ENCODE measurements around the gene DOK1. TPM values are rescaled to one million over a fixed set of nuclear protein-coding genes. Genes with fewer than 3 reads are reported as not detected.

Gene DOK1
- total RNA-seq, 4 donors from 2014 or later, result 22.2 to 34.2 (median 24.2) TPM

- no peaks in the 10 kb centered on the region for H3K9me3 ChIP-seq
- no peak for TF ChIP-seq POLR2A (IDR thresholded peaks at IDR 0.05)
- TF ChIP-seq EP300 (IDR thresholded peaks at IDR 0.05), result no peak
- TF ChIP-seq CTCF (IDR thresholded peaks at IDR 0.05), result no peak
- WGBS, 2 donors, result 68 to 88% methylated on average over 1 of the region's 1 CpG
- no peaks in the 10 kb centered on the region for H3K27me3 ChIP-seq
- no peaks in the 10 kb centered on the region for H3K36me3 ChIP-seq
- H3K4me3 ChIP-seq, result no peak overlapping the region
- DNase-seq (ENCODE audit: low spot score in 2 of 2), result no peak
- H3K4me1 ChIP-seq, result peaks cover 0 to 5% (median under 1%) of the 10 kb centered on the region in 4 donors
- no peak overlapping the region for H3K27ac ChIP-seq
Observed at GRCh38 chr2:74571058-74571457, 16.5 kb downstream of the DOK1 start.

- Histone ChIP-seq H3K27ac (no peak overlapping the region), H3K36me3 (no peaks in the 10 kb centered on the region), H3K4me3 (no peak overlapping the region), H3K9me3 (no peaks in the 10 kb centered on the region), H3K27me3 (no peaks in the 10 kb centered on the region), H3K4me1 (peaks cover 0 to 6% (median 2%) of the 10 kb centered on the region in 4 donors)
- WGBS, 2 donors, result 73 to 75% methylated on average over 3 of the region's 3 CpGs
- no peak for DNase-seq (ENCODE audit: low spot score in 2 of 2)
- TF ChIP-seq EP300 (IDR thresholded peaks at IDR 0.05) (no peak), CTCF (IDR thresholded peaks at IDR 0.05) (no peak), POLR2A (IDR thresholded peaks at IDR 0.05) (no peak)
Observed at GRCh38 chr2:74572178-74572925, 17.8 kb downstream of the DOK1 start.

- no peak for DNase-seq (ENCODE audit: low spot score in 2 of 2)
- no peaks in the 10 kb centered on the region for H3K27me3 ChIP-seq
- TF ChIP-seq CTCF (IDR thresholded peaks at IDR 0.05), result no peak
- TF ChIP-seq EP300 (IDR thresholded peaks at IDR 0.05), result no peak
- TF ChIP-seq POLR2A (IDR thresholded peaks at IDR 0.05), result no peak
- peaks cover 0 to 6% (median 2%) of the 10 kb centered on the region in 4 donors for H3K4me1 ChIP-seq
- H3K36me3 ChIP-seq, result no peaks in the 10 kb centered on the region
- 31 to 40% methylated on average over 7 of the region's 7 CpGs for WGBS, 2 donors
- peak overlapping the region in 1 of 4 donors; percentile 60 for H3K27ac ChIP-seq
- H3K4me3 ChIP-seq, result no peak overlapping the region
- H3K9me3 ChIP-seq, result no peaks in the 10 kb centered on the region
Observed at GRCh38 chr2:74573747-74574562, 19.4 kb downstream of the DOK1 start.

- Histone ChIP-seq H3K36me3 (no peaks in the 10 kb centered on the region), H3K27me3 (no peaks in the 10 kb centered on the region), H3K27ac (peak overlapping the region in 1 of 4 donors; percentile 73), H3K9me3 (no peaks in the 10 kb centered on the region), H3K4me3 (no peak overlapping the region), H3K4me1 (peaks cover 0 to 6% (median 2%) of the 10 kb centered on the region in 4 donors)
- TF ChIP-seq CTCF (IDR thresholded peaks at IDR 0.05), result no peak
- DNase-seq (ENCODE audit: low spot score in 2 of 2), result no peak
- 80 to 90% methylated on average over 4 of the region's 4 CpGs for WGBS, 2 donors
Observed at GRCh38 chr2:74575320-74575719, 20.8 kb downstream of the DOK1 start.
